Endodermal cell (in vitro differentiated cells): ENCODE data around the gene BSX. TPM values are rescaled to one million over a fixed set of nuclear protein-coding genes. Genes with fewer than 3 reads are reported as not detected.

Experiments
- DNase-seq: peaks from one replicate; pipeline ENCODE4 v3.0.0-alpha.2; 2017
- H3K27ac ChIP-seq: 2 replicates; pipeline ENCODE4 v1.5.1; 2013; ENCODE audit warnings: mild to moderate bottlenecking, low read depth, low read length, moderate library complexity
- H3K27me3 ChIP-seq: 2 replicates; pipeline ENCODE4 v1.6.1; 2013; ENCODE audit warnings: mild to moderate bottlenecking, low read length, moderate library complexity; ENCODE audit not compliant: insufficient read depth, control insufficient read depth, poor library complexity, severe bottlenecking
- H3K36me3 ChIP-seq: 2 replicates; pipeline ENCODE4 v1.7.0; 2013; ENCODE audit warnings: mild to moderate bottlenecking, low read length, moderate library complexity; ENCODE audit not compliant: control insufficient read depth, insufficient read depth
- H3K4me1 ChIP-seq: one replicate; pipeline ENCODE4 v1.7.0; 2013; ENCODE audit warnings: low read length; ENCODE audit not compliant: control insufficient read depth, insufficient read depth
- H3K4me3 ChIP-seq: 2 replicates; pipeline ENCODE4 v1.5.1; 2013; ENCODE audit warnings: mild to moderate bottlenecking, low read length, moderate library complexity
- H3K9ac ChIP-seq: 2 replicates; pipeline ENCODE4 v1.6.1; 2013; ENCODE audit warnings: mild to moderate bottlenecking, low read length, moderate library complexity; ENCODE audit not compliant: poor library complexity, severe bottlenecking; ENCODE audit errors: extremely low read depth
- H3K9me3 ChIP-seq: 2 replicates; pipeline ENCODE4 v1.6.1; 2013; ENCODE audit warnings: mild to moderate bottlenecking, low read length, moderate library complexity; ENCODE audit not compliant: control insufficient read depth
- H3K27ac Mint-ChIP-seq: 2 replicates; pipeline ENCODE4 v1.8.0; 2020; ENCODE audit warnings: mixed read lengths
- H3K27me3 Mint-ChIP-seq: 2 replicates; pipeline ENCODE4 v1.8.0; 2021; ENCODE audit warnings: mild to moderate bottlenecking, mixed read lengths; ENCODE audit not compliant: insufficient read depth
- H3K36me3 Mint-ChIP-seq: 2 replicates; pipeline ENCODE4 v1.8.0; 2020; ENCODE audit warnings: low read depth, mixed read lengths
- H3K4me1 Mint-ChIP-seq: 2 replicates; pipeline ENCODE4 v1.8.0; 2020; ENCODE audit warnings: mixed read lengths
- H3K4me3 Mint-ChIP-seq: 2 replicates; pipeline ENCODE4 v1.8.0; 2020; ENCODE audit warnings: mild to moderate bottlenecking, moderate library complexity, mixed read lengths
- H3K9me3 Mint-ChIP-seq: 2 replicates; pipeline ENCODE4 v1.8.0; 2020; ENCODE audit warnings: mild to moderate bottlenecking, mixed read lengths
- WGBS, 2 experiments: methylation state at CpG; one replicate each; pipeline versions ENCODE4 v1.1.5 to v1.1.7; 2013; ENCODE audit warnings: missing lambda C conversion rate in 2 of 2, mixed read lengths in 1 of 2; ENCODE audit not compliant: insufficient coverage in 1 of 2, insufficient read length in 1 of 2; 5-methylcytosine and 5-hydroxymethylcytosine counted together
- total RNA-seq, 2 donors: library from RNA; stranded (reverse); fragmentation: NEBNext Ultra II Directional in 1 of 2; extraction: Animal tissue kit (Norgen Biotek cat#: 25700) in 1 of 2; gene quantifications; 2 replicates in 1 of 2; 3 replicates in 1 of 2; pipeline ENCODE4 v1.2.1, GENCODE V29; 2021
- TF ChIP-seq, protein P1 (sequence below): fragments of 200-600 bp; sonication (generic); conservative IDR thresholded peaks from 2 replicates; pipeline ENCODE4 v1.5.0; 2021; ENCODE audit warnings: antibody characterized with exemption, mild to moderate bottlenecking

Gene BSX
- total RNA-seq, 2 donors from 2014 or later, result not detected

DNA sequence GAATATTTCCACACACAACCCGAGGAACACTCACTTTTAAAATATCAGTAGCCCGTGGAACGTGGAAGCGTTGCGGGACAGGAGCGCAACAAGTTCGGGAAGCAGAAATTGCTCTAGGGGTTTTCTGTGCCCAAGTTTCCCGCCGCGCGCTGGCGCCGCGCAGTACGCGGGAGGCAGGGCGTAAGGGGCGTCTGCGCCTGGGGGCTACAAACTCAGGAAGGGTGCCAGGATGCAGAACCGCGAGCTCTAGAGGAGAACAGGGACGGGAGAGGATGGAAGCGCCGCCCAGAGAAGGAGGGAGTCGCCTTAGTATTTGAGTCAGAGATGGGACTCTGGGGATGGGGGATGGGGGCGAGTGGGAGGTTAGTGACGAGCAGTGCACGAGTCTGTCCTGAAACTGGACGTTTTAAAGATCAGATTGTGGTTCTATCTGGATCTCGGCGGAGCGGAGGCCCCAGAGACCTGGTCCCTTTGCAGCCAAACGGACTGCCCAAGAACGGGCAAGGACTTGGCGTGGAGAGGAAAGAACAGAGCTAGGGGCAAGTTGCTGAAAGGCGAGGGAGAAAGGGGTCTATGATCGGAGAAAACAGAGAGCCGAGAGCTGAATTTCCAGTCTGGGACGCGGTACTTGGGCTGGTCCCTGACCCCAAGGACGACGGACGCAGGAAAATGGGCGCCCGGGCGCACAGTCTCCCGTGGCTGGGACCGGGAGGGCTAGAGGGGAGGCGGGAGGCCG is 4.7 kb downstream of the BSX start:
- H3K9me3 Mint-ChIP-seq, result peaks cover 2% of the 10 kb centered on the region
- peaks cover 98% of the 10 kb centered on the region for H3K27me3 ChIP-seq

GRCh38 chr11:122976061-122976733 is 5.4 kb downstream of the BSX start:
- TF ChIP-seq, protein P1, sequence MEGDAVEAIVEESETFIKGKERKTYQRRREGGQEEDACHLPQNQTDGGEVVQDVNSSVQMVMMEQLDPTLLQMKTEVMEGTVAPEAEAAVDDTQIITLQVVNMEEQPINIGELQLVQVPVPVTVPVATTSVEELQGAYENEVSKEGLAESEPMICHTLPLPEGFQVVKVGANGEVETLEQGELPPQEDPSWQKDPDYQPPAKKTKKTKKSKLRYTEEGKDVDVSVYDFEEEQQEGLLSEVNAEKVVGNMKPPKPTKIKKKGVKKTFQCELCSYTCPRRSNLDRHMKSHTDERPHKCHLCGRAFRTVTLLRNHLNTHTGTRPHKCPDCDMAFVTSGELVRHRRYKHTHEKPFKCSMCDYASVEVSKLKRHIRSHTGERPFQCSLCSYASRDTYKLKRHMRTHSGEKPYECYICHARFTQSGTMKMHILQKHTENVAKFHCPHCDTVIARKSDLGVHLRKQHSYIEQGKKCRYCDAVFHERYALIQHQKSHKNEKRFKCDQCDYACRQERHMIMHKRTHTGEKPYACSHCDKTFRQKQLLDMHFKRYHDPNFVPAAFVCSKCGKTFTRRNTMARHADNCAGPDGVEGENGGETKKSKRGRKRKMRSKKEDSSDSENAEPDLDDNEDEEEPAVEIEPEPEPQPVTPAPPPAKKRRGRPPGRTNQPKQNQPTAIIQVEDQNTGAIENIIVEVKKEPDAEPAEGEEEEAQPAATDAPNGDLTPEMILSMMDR, result no peak
- WGBS, 2 experiments, result 5 to 8% methylated on average over 9 to 20 of the region's 21 CpGs
- H3K9ac ChIP-seq, result no peak overlapping the region
- H3K4me1 ChIP-seq, result no peaks in the 10 kb centered on the region
- H3K9me3 ChIP-seq, result no peaks in the 10 kb centered on the region
- H3K36me3 Mint-ChIP-seq, result no peaks in the 10 kb centered on the region
- H3K4me3 Mint-ChIP-seq, result peak overlapping the region; percentile 57
- DNase-seq, result no peak
- H3K9me3 Mint-ChIP-seq, result peaks cover 2% of the 10 kb centered on the region
- H3K4me1 Mint-ChIP-seq, result peaks cover 25% of the 10 kb centered on the region
- peak overlapping the region; percentile 66 for H3K4me3 ChIP-seq
- no peak overlapping the region for H3K27ac Mint-ChIP-seq
- no peaks in the 10 kb centered on the region for H3K36me3 ChIP-seq
- H3K27me3 Mint-ChIP-seq, result peaks cover 98% of the 10 kb centered on the region
- H3K27me3 ChIP-seq, result peaks cover 91% of the 10 kb centered on the region
- no peak overlapping the region for H3K27ac ChIP-seq

More for the DNA sequence above, 4.7 kb downstream of the BSX start:
- Histone ChIP-seq H3K4me1 (no peaks in the 10 kb centered on the region), H3K9me3 (no peaks in the 10 kb centered on the region), H3K27ac (no peak overlapping the region), H3K9ac (no peak overlapping the region), H3K36me3 (no peaks in the 10 kb centered on the region), H3K4me3 (peak overlapping the region; percentile 66)
- Mint-ChIP-seq H3K27ac (no peak overlapping the region), H3K4me1 (peaks cover 25% of the 10 kb centered on the region), H3K4me3 (peak overlapping the region; percentile 57), H3K27me3 (peaks cover 100% of the 10 kb centered on the region), H3K36me3 (no peaks in the 10 kb centered on the region)
- peak; percentile 87 for DNase-seq
- WGBS, 2 experiments, result 1% methylated on average over 38 to 50 of the region's 50 CpGs
- TF ChIP-seq, protein P1, result no peak

DNA sequence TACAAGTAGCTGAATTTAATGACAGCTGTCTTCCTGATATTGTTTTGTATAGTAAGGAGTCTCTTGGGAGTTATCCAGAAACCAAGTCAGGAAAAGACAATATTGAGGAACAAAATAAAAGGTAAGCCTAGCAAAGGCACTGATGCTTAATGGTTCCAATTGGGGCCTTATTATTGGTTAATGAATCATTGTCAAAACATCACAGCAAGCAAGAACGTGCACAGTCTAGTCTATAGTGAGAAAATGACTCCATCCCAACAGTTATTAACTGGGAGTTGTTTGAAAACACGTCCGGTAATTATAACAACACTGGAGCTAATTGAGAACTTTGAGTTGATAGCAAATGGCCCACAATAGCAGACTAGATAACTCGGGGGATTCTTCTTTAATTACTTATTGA is 17.7 kb downstream of the BSX start:
- no peaks in the 10 kb centered on the region for H3K9me3 Mint-ChIP-seq
- TF ChIP-seq, protein P1, result no peak
- peaks cover 25% of the 10 kb centered on the region for H3K27me3 Mint-ChIP-seq
- Histone ChIP-seq H3K27ac (no peak overlapping the region), H3K4me1 (no peaks in the 10 kb centered on the region), H3K9me3 (no peaks in the 10 kb centered on the region), H3K9ac (no peak overlapping the region), H3K27me3 (peaks cover 38% of the 10 kb centered on the region), H3K36me3 (no peaks in the 10 kb centered on the region), H3K4me3 (no peak overlapping the region)
- H3K4me3 Mint-ChIP-seq, result no peak overlapping the region
- no peak for DNase-seq
- H3K4me1 Mint-ChIP-seq, result peaks cover 5% of the 10 kb centered on the region
- H3K36me3 Mint-ChIP-seq, result no peaks in the 10 kb centered on the region
- H3K27ac Mint-ChIP-seq, result no peak overlapping the region
- WGBS, 2 experiments, result 90 to 94% methylated on average over 4 of the region's 4 CpGs
